Measurements from ENCODE around the gene RIMKLB.
"Not testable (repeated sequence)": the region's sequence is repeated elsewhere in the genome, so short reads cannot be mapped to it uniquely, and the experiment has no call there.

The RIMKLB gene

DNA sequence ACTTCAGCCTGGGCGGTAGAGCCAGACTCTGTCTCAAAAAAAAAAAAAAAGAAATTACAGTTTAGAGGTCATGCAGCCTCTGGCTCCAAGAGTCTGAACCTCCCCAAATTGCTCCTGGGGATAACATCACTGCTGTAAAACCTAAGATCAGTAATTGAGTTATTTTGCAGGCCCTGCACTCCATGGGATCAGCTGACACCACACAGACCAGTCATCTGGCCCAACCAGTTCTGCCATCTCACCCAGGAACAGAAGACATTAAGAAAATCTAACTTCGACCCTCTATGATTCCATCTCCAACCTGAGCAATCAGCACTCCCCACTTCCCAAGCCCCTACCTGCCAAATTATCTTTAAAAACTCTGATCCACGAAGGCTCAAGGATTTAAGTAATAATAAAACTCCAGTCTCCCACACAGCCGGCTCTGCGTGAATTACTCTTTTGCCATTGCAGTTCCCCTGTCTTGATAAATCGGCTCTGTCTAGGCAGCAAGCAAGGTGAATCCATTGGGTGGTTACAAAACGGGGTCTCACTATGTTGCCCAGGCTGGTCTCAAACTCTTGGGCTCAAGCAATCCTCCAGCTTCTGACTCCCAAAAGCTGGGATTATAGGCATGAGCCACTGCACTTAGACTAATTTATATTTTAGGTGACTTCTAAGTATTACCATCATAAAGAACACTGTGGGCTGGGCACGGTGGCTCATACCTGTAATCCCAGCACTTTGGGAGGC lies 123.1 kb downstream of the RIMKLB start:
- DNase-seq, result not testable (repeated sequence)

DNA sequence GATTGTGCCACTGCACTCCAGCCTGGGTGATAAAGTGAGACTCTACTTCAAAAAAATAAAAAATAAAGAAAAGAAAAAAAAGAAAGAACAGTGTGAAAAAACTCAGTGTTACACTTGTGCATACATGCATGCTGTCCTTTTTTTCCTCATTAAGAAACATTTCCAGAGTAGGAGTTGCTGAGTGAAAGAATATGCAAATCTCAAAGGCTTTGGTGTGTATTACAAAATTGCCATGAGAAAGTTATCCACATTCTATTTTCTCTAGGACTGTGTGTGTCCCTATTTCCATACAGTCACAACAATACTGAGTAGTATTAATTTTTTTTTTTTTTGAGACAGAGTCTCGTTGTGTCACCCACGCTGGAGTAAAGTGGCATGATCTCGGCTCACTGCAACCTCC lies 123.8 kb downstream of the RIMKLB start:
- DNase-seq, result no peak

DNA sequence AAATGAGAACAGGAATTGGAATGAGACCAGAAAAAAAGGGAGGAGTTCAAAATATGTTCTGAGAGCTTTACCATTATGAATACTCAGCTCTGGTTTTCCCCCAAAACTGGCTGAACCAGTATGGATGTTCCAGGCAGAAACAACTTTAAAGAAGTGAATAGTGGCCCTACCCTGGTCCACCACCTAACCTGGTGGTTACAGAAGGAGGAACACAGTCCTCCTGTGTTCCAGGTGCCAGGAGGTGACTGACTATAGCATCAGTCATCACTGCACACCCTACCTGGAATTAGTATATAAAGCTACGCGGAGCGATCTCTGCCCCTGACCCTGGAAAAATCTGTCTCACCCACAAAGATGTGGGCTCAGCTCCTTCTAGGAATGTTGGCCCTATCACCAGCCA lies 124.5 kb downstream of the RIMKLB start, which contains the start of gene A2ML1:
TSS of gene A2ML1 (plus strand) at position 324 of the 400 bp plus-strand sequence. CDS start at position 355, 31 bp downstream.
- no peak for DNase-seq

DNA sequence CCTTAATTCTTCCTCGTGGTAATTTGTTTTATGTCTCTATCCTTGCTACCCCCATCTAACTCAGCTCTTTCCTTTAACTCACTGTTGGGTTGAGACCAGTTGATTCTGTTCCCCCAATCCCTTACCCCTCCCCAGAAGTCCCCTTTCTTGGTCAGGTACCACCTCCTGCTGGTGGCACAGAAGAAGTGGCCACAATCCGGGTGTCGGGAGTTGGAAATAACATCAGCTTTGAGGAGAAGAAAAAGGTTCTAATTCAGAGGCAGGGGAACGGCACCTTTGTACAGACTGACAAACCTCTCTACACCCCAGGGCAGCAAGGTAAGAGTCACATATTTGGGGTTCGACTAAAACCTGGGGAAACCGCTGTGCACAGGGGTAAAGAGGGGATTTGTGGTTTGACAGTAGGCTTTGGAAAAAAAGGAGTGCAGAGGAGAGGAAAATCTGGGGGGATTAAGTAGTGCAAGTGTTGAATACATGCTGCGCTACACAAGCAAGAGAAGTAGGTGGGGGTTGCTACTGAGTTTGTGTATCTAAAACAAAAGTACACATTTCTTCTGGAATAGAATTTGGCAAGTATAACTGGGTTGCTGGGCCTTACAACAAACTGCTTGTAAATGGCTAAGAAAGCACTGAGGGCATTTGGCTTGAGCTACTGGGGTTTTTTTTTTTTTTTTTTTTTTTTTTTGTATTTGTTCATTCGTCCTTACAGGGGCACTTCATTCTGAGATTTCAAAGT lies 125.9 kb downstream of the RIMKLB start:
- DNase-seq, result peak; percentile 83

DNA sequence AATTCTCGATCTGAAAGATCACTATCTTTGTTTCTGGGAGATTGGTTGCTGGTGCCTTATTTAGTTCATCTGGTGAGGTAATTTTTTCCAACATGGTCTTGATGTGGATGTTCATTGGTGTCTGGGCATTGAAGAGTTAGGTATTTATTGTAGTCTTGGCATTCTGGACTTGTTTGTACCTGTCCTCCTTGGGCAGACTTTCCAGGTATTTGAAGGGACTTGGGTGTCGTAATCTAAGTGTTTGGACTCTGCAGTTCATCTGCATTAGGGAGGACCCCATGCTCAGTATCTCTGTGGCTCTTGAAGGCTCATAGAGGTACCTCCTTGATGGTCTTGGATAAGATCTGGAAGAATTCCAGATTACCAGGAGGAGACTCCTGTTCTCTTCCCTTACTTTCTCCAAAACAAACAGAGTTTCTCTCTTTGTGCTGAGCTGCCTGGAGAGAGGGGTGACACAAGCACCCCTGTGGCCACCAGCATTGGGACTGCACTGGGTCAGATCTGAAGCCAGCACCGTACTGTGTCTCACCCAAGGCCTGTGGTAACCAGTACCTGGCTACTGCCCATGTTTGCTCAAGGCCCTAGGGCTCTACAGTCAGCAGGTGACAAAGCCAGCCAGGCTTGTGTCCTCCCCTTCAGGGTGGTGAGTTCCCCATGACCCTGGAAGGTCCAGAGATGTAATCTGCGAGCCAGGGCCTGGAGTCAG lies 129.9 kb downstream of the RIMKLB start:
- no peak for DNase-seq

DNA sequence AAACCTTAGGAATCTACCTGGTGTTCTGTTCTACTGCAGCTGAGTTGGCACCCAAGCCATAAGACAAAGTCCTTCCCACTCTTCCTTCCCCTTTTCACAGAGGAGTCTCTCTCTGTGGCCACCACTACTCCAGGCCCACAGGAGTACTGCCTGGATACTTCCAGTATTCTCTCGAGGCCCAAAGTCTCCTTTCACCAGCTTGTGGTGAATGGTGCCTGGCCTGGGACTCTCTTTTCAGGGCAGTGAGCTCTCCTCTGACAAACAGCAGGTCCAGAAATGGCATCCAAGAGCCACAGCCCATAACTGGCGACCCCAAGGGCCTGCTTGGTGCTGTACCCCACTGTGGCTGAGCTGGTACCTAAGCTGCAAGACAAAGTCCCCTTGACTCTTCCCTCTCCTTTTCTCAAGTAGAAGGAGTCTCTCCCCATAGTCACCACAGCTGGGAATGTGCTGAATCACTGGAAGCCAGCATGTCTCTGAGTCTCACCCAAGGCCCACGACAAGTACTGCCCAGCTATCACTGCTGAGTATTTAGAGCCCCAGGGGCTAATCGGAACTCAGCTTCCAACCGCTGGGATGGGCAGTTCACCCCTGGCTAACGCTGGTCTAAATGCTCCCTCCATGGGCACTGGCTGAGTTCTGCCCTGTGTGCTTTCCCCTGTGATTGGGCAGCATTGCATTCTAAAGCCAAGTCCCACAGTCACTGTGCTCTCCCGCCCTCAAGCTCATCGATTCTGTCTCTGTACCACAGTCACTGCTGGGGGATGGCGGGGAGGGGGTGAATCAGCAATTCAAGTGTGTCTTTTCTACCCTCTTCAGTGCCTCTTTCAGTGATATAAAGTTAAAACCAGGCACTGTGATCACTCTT lies 130.7 kb downstream of the RIMKLB start:
- DNase-seq, result no peak

DNA sequence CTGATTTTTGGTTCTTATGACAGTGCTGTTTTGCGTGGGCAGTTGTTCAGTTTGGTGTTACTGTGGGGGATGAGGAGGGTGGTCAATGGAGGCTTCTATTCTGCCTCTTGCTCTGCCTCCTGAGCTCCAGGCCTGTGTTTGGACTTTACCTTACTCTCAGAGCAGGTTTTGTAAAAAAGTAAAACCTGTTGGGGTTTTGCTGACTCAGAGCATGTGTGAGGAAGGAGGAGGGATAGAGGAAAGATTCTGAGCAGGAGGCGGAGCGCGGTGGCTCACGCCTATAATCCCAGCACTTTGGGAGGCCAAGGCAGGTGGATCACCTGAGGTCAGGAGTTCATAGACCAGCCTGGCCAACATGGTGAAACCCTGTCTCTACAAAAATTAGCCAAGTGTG lies 131.3 kb downstream of the RIMKLB start:
- DNase-seq, result no peak

DNA sequence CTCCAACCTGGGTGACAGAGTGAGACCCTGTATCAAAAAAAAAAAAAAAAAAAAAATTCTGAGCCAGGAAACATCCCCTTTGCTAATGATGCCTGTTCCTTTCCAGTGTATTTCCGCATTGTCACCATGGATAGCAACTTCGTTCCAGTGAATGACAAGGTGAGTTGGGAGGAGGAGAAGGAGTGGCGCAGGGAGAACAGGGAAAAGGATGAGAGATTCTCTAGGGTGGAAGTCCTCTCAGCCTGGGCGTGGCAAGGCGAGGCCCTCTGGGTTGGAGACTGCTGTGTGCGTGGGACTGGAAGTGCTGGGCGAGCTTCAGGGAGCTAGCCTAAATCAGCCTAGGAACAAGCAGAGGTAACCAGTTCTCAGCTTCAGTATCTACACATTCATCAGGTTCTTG lies 131.8 kb downstream of the RIMKLB start:
- DNase-seq, result no peak

DNA sequence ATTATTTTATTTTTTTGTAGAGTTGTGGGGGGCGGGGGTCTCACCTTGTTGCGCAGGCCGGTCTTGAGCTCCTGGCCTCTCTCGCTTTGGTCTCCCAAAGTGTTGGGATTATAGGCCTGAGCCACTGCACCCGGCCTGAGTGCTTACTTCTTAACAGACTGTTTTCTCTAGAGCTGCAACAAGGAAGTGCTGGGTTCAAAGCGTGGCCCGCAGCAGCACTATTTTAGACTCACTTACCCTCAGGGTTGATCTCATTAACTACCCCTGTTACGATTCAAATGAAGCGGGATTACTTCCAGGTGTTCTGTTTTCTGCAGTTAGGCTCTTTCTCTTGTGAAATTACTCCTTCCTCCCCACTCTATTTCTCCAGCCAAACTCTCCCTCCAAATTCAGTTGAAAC lies 133.3 kb downstream of the RIMKLB start:
- DNase-seq, result peak; percentile 10

DNA sequence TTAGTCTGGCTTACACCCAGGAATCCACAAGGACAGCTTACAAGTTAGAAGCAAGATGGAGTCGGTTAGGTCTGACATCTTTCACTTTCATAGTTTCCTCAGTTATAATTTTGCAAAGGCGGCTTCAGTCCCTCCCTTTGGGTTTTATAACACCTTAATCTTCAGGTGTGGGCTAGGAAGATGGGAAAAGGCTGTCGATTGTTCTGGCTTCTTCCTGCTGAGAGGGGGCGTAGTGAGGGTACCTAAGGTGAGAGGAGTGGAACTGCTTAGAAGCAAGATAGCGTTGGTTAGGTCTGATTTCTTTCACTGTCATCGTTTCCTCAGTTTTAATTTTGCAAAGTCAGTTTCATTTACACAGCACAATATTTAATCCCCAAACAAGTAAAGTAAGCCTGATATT lies 134.7 kb downstream of the RIMKLB start:
- DNase-seq, result no peak

Measured in NCI-H82 (cell line).